GM19463 (cell line): ENCODE data around the gene NR2C2.

Experiments
- ATAC-seq: cut with Tn5 transposase; IDR thresholded peaks from one replicate; pipeline ENCODE4 v1.9.1; 2021; ENCODE audit warnings: mild to moderate bottlenecking, moderate library complexity; ENCODE audit not compliant: unreplicated experiment

NR2C2 gene

DNA sequence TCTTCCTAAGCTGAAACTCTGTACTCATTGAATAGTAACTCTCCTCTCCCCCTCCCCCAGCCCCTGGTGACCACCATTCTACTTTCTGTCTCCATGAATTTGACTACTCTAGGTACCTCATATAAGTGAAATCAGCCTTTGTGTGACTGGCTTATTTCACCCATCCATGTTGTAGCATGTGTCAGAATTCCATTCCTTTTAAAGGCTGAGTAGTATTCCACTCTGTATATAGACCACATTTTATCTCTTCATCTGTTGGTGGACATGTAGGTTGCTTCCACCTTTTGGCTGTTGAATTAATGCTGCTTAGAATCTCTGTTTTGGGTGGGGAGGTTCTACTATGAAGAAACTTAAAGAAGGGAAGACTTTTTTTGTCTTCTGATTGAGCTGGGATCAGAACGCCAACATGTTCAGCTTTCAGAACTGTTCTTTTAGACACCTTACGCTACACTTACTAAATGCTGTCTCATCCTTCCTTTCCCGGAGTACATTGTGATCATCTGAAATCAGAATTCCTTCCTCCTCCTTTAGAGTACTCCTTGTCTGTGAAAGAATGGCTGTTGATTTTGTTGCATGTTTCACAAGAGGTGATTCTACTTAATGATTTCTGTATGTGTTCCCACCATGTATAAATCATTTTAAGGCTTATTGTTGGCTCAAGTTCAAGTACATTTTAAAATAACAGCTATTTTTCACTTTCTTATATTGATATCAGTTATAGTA is 67.4 kb downstream of the NR2C2 start:
- ATAC-seq = no peak

DNA sequence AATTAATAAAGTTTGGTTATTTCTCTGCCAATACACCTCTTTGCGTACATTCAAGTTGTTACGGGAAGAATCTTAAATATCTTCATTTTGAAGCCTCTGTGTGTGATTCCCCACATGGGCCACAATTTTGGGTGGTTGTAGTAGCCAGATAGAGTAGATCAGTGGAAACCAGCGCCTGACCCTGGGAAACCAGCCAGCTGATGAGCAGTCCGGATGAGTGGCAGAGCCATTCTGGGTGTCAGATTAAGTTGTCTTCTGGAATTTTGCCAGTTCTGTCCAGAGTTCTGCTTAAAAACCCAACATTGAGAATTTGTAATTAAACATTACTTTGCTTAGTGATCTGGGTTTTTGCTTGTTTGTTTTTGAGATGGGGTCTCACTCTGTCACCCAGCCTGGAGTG is 68.1 kb downstream of the NR2C2 start:
- no peak for ATAC-seq

DNA sequence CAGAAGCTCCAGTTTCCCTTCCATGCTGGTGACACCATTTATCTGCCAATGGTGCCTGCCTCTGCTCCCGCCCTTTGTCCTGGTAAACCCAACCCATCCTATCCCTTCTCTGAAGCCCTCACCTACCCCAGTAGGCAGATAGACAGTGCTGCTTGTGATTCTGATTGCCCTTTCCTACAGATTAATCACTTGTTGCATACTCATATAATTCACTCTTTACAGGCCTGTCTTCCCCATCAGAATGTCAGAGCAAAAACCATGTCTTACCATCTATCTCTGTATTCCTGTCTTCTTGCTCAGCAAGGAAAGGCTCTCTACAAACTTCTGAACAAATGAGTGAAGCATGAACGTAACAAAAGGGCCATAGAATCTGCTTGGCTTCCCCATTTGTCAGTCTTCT is 69.8 kb downstream of the NR2C2 start:
- ATAC-seq = no peak

DNA sequence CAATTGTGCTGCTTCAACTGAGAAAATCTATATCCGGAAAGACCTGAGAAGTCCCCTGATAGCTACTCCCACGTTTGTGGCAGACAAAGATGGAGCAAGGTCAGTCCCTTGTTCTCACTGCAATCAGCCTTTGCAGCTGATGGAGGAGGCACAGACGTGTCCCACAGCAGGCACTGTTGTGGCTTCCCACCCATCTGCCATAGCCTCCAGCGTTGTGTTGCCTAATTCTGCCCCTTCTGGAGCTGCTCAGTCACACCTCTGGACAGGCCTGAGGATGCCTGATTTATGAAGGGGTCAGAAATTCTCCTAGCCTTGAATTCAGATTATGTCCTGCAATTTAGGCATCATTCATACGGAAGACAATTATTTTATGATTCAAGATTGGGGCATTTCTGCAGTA is 75.9 kb downstream of the NR2C2 start:
- ATAC-seq = no peak

DNA sequence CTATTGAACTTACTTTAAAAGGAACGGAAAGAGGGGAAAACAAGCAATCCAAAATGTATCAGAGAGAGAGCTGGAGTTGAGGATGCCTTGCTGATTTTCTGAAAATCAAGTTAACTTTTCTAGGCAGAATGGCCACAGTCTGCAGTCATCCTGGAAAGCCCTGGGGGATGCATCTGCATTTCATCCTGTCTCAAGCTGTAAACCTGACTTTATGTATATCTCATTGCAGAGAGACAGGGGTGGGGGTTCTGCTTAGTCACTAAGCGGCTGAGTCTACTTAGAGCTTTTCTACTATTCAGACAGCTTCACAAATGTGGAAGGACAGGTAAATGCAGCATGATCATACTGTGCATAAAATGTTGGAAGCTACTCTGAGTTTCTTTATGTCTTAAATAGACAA is 76.3 kb downstream of the NR2C2 start:
- ATAC-seq = no peak

DNA sequence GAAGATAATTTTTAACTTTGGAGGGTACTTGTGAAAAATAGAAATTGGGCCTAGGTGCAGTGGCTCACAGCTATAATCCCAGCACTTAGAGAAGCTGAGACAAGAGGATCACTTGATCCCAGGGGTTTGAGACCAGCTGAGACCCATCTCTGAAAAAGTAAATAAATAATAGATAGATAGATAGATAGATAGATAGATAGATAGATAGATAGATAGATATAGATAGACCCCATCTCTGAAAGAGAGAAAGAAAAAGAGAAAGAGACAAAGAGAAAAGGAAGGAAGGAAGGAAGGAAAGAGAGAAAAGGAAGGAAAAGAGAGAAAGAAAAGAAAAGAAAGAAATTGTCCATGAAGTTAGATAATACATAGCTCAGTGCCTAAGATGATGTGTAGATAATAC is 82.2 kb downstream of the NR2C2 start:
- ATAC-seq = no peak

DNA sequence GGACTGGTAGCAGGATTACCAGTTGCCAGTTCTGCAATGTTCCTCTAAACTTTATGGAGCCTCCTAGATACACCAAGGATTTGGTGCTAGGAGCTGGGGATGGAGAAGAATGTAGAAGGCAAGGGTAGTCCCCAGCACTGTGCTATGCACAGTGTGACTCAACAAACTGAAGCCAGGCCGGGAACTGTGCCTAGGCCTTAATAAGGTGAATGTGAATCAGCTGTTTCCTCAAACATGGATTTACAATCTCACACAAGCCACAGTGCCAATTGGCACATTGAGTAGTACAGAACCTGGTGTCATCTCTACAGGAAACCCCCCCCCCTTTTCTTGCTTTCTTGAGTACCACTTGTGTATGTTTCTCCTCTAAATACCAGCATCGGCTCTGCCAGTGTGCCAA is 85.3 kb downstream of the NR2C2 start:
- no peak for ATAC-seq

DNA sequence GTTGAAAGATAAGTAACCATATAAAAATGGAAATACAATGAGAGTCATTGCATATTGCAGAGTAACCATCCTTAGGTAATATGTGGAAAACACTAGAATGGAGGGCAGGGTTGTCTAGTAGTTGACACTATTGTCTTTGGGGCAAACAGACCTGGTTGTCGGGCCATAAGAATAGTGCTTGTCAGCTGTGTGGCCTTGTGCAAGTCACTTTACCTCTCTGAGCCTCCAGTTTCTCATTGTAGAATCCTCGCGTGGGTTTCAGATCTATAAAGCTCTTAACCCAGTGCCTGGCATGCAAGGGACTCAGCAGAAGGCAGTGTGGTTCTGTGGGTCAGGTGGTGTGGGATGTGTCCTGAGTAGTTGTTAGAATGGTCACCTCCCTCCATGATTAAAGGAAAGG is 85.7 kb downstream of the NR2C2 start:
- ATAC-seq = no peak

DNA sequence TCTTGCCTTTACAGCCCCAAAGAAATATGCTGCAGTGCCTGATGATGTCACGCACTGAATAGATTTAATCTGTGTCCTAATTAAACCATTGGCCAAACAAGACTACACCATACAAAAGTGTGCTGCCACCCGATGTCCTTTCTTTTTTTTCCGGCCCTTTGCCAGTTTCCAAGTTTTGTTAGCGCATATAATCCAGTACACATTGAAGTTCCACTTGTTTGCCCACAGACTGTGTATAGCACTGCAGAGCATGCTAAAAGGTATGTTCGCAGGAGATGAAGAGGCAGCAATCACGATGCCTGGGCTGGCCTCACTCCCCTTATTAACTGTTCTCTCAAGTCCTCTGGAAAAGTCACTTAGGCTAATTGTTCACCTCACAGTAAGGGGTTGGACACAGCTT is 90.9 kb downstream of the NR2C2 start:
- no peak for ATAC-seq

DNA sequence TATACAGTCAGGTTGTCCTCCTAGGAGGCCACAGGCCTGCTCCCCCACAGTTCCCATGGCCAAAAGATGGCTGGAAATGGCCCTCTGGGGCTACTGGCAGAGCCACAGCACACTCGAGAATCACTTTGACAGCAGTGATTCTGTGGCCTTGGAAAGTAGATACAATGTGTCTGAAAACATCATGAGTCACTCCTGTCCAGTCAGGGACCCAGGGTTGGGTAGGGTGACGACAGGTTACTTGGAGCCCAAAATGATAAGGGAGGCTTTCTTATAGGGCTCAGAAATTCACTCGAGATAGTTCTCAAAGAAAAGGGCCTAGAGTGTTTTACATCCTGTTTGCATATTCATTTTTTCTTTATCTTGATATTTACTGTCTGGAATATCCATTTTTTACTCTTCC is 93.5 kb downstream of the NR2C2 start:
- ATAC-seq = no peak

DNA sequence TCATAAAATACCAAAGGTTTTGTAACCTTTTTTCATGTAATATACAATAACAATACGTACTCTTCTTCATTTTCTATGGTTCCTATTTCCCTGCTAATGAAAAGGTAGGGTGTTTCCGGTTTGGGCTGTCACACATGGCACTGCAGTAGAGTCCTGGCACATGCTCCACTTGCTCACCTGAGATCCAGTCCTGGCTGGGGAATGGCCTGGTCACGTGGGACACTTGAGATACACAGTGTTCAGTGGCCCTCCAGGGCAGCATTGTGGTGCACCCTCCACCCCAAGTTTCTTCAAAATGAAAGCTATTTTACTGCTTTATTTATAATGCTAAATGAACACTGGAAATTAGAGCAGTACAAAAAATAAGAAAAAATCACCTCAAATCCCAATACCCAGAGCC is 94.6 kb downstream of the NR2C2 start:
- ATAC-seq = no peak

DNA sequence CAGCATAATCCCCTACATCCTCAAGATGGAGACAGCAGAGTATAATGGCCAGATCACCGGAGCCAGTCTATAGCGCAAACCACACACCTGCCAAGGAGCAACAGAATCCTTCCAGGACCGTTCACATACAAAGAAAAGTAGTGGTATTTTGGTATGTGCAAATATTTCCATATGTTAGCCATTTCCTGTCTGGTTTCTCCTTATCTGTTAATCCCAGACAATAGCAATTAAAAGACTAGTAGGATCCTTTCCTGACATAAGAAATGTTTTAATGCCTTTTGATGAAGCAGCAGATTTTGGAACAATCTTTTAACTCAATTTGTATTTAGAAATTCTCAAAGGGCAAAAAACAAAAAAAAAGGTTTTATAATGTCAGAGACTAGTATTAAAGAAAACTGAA is 95.6 kb downstream of the NR2C2 start:
- no peak for ATAC-seq

DNA sequence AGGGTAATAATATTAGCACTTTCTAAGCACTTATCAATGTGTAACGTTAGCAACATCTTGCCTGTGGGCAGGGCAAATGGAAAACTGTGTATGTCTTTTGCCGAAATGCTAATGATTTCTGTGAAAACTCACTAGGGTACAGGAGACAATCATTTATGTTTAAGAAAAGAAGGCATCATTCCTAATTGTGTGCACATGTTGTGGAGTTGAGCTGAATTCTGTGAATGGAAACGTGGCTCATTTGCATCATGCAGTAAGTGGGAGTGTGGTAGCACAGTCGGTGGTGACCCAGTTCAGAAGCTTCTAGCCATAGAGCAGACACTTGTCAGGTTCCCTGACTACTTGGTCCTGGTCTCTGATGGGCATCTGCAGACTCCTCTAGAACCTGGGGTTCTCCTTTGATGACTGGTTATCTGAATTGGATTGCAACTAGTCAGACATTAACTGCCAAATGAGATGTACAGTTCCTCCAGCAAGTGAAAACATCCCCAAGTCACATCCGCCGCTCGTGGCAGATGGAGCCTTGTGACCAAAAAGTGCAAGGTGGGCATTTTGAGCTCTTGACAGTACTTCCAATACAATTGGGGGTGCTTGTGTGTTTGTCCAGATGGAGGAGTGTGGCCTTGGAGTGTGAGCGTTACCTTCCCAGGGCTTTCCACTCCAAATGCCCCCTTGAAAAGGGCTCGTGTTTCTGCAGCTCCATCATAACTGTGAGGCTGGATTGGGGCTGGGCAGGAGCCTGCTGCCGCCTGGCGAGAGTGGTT is 96.2 kb downstream of the NR2C2 start:
- ATAC-seq = no peak

DNA sequence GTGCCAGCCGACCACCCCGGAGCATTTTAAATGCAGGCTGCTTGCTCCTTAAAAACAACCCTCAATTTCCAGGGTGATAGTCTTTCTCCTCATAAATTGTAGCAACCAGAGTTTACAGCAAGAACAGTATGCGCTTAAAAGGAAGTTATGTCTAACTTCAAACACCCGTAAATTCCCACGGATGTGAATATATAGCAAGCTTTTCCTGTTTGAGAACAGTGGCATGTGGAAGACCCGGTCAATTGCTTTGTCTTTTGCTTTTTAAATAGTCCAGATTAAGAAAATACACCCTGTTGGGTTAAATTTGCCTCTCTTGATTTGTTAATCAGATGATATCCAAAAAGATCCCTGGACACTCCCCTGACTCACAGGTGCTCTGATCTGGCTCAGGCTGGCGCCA is 96.9 kb downstream of the NR2C2 start:
- ATAC-seq = no peak

DNA sequence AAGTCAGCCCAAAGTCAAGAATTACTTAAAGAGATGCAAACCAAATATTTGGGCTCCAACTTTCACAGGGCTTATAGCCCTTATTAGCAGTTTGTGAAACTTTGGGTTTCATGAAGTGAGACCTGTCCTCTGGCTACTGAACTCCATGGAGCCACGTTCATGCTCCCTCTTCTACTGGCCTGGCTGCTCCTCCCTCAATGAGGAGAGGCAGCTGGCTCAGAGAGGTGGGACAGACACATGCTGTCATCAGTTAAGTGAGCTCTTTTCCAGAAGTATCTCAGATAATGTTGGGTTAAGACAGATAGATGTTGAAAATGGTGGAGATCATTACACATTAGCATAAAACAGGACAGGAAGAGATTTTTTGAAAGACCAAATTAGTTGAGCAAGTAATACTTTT is 98.3 kb downstream of the NR2C2 start:
- no peak for ATAC-seq

DNA sequence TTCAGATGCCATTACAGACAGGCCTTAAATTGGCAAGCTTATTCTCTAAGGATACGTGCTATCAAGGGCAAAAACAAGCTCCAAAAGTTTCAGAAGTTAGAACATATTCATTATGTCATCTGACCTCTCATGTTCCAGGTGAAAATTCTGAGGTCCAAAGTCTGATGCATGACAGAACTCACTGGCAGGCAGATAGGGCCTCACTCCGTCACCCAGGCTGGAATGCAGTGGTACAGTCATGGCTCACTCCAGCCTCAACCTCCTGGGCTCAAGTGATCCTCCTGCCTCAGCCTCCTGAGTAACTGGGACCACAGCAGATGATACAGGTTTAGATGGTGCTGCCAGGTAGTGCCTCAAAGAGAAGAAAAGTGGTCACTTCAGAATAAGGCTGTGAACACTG is 102.2 kb downstream of the NR2C2 start:
- no peak for ATAC-seq

DNA sequence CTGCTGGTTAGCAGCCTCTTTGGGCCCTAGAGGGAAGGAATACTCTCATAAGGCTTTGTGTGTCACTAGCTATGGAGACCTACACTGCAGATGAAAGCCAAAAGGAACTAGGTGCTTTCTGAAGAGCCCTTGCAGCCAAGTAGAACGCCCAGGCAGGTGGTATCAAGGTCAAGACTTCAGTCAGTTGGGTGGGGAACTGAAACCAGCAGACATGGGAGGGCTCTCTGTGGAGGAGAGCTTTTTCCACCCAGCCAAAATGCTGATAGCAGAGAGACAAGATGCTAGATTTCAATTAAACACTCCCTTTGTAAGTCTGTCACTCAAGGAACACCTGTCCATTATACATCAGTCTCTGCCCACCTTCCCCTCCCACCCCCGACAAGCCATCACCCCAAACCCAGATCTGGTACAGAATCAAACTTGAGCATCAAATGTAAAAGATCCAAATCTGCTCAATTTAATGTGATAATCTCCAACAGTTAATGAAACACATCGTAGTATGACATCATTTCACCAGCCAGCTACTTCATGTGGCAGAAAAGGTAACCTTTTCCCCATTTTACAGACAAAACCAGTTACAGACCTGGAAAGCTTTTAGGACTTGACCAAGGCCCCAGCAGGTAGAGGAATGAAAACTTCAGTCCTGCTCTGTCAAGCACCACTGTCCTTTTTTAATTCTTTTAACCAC is 103.2 kb downstream of the NR2C2 start:
- peak; percentile 87 for ATAC-seq

DNA sequence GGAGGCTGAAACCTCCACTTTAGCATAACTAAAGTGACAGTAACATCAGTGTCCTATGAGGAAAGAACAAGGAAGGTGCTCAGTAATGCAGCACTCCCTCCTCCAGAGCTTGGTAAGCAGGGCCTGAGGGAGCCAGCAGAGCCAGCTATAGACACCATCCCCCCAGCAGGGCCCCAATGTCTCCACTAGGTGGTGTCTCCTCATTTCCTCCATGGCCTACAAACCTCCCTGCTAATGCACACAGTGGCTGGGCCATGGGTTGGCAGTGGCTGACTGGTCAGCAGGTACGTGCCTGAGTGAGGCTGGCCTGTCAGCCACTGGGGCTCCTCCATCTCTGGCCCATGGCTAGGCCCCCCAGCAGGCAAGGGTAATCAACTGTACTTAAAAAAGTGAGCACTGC is 104.1 kb downstream of the NR2C2 start:
- peak; percentile 45 for ATAC-seq

DNA sequence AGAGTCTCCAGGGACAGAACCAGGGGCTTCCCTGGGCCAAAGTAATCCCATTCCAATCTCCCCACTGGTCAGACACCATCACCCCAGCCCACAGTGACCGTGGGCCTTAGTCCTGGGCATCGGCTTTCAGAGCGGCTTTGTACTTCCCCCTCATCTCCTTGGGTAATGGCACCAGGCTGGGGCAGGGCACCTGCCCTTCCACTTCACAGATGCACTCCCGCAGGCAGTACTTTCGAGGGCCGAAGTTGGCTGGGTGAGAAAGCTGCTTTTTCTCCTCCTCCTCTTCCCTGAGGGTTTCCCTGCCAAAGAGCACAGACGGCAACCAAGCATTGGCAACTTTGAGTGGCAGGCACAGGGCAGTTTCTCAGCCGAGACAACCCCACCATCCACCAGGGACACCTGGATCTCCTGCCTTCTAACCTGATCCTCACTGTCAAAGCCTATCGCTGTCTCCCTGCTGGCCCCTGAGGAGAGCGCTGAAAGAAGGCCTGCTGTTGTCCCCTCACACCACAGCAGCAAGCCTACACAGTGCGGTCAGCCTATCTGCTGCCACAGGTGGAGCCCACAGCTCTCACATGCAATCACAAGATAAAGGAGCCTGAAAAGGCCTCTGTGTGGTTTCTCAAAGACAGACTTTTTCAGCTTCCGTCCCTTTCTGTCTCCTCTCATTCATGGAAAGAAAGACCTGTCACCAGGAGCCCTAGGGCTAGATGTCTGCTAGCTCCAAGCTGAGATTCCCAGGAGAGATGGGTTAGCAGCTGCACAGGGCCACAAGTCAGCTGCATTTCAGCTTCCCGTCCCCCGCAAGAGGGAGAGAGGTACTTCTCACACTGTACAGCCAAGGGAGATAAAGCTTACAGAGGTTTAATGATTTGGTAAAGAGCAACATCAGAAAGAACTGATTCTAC is 105.2 kb downstream of the NR2C2 start:
- ATAC-seq = no peak

DNA sequence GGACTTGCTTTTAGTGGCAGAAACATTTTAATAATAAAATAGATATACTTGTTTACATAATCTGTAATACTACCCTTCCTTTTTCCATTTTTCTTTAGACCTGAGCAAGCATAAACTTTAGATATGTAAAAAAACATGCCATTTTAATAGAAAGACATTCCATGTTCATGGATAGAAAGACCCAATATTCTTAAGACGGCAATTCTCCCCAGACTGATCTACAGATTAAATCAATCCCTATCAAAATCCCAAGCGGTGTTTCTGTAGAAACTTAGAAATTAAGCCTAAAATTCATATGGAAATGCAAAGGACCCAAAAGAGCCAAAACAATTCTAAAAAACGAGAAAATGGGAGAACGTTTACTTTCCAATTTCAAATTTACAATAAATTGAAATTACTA is 106.2 kb downstream of the NR2C2 start:
- no peak for ATAC-seq

DNA sequence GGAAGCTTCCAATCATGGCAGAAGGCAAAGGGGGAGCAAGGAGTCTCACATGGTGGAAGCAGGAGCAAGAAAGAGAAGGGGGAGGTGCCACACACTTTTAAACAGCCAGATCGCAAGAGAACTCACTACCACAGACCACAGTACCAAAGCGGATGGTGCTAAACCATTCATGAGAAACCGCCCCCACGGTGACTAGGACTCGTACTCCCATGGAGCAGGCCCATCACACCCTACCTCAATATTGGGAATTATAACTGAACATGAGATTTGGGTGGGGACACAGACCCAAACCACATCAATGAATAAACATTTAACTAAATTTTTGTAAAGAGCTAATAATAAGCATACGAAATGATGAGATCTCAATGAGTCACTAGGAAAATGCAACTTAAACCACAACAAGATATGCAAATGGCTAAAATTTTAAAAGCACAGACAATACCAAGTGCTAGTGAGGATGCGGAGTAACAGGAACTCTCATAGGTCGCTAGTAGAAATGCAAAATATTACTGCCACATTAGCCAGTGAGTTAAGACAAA is 107.7 kb downstream of the NR2C2 start:
- ATAC-seq = no peak
